NCI-H2107 treated with DMSO at 0.1 percent for 48 hours (cell line): ENCODE results near the gene BLVRB.
A peak's percentile ranks its signal among the peaks of the same experiment; 100 is the strongest.
"Not testable (repeated sequence)": the region's sequence is repeated elsewhere in the genome, so short reads cannot be mapped to it uniquely, and the experiment has no call there.

Experiments used
- DNase-seq: peaks from one replicate; lab custom pipeline; 2025; ENCODE audit not compliant: unreplicated experiment; lab: John Stamatoyannopoulos, UW

The BLVRB gene

DNA sequence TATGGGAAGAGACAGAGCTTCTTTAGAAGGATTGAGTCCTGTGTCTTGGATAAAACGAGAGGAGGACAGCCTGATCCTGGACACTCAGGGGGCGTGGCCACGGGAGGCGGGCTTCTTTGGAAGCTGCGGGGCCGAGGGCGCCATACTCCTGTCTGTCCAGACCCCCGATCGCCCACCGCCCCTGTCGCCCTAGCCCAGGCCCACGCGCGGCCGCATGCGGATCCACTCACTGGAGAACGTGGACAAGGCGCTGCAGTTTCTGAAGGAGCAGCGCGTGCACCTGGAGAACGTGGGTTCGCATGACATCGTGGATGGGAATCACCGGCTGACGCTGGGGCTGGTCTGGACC, 24.3 kb upstream of the BLVRB start:
- no peak for DNase-seq

DNA sequence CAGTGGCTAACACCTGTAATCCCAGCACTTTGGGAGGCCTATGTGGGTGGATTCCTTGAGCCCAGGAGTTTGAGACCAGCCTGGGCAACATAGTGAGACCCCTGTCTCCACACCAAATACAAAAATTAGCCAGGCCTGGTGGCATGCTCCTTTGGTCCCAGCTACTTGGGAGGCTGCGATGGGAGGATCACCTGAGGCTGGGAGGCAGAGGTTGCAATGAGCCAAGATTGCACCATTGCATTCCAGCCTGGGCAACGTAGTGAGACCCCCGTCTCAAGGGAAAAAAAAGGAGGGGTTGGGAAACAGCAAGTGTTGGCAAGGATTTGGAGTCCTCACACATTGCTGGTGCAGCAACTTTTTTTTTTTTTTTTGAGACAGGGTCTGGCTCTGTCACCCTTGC, 20.5 kb upstream of the BLVRB start:
- DNase-seq, result no peak

DNA sequence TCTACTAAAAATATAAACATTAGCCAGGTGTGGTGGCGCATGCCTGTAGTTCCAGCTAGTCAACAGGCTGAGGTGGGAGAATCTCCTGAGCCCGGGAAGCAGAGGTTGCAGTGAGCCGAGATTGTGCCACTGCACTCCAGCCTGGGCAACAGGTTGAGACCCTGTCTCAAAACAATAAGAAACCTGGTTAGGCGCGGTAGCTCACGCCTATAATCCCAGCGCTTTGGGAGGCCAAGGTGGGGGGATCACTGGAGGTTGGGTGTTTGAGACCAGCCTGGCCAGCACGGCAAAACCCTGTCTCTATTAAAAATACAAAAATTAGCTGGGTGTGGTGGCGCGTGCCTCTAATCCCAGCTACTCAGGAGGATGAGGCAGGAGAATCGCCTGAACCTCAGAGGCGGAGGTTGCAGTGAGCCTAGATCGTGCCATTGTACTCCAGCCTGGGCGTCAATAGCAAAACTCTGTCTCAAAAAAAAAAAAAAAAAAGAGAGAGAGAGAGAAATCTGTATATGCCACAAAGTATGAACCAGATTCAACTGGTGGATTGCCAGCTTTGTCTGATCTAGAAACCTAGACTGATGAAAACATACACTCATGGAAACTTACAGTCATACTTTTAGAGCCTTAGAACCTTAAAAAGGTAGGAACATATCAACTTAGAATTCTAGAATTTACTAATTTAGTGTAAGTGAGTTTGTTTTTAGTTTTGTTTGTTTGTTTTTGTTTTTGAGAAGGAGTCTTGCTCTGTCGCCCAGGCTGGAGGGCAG, 10.5 kb upstream of the BLVRB start:
- not testable (repeated sequence) for DNase-seq

DNA sequence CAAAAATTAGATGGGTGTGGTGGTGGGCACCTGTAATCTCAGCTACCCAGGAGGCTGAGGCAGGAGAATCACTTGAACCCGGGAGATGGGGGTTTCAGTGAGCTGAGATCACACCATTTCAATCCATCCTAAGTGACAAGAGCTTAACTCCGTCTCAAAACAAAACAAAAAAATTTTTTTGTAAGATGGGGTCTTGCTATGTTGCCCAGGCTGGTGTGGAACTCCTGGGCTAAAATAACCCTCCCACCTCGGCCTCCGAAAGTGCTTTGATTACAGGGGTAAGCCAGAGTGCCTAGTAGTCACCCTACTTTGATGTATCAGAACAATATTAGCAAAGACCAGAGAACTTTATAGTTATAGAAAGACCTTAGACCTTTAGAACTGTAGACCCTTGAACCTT, 9.2 kb upstream of the BLVRB start:
- no peak for DNase-seq

DNA sequence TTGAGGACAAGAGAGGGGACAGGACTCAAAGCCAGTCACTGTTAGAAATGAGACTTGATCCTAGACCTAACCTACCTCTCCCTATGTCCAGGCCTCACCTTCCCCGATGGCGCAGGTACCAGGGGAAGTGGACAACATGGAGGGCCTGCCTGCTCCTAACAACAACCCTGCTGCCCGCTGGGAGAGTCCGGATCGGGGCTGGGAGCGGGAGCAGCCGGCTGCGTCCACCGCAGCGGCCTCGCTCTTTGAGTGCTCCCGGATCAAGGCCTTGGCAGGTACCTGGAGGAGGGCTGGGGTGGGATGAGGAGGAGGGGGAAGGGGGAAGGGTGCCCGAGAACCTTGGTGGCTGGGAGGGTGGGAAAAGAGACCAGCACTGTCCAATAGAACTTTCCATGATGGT, 7.0 kb upstream of the BLVRB start:
- no peak for DNase-seq

DNA sequence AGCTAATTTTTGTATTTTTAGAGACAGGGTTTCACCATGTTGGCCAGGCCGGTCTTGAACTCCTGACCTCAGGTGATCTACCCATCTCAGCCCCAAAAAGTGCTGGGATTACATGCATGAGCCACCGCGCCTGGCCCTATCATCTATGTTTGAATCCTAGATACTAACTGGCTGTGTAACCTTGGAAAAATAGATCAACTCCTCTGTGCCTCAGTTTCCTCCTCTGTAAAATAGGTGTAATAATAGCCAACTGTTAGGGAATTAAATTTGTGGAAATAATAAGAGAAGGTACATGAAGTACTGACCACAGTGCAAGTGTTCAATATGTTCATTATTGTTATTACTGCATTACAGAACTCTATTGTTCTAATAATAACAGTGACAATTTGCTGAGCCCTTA, 5.6 kb upstream of the BLVRB start:
- DNase-seq, result no peak

DNA sequence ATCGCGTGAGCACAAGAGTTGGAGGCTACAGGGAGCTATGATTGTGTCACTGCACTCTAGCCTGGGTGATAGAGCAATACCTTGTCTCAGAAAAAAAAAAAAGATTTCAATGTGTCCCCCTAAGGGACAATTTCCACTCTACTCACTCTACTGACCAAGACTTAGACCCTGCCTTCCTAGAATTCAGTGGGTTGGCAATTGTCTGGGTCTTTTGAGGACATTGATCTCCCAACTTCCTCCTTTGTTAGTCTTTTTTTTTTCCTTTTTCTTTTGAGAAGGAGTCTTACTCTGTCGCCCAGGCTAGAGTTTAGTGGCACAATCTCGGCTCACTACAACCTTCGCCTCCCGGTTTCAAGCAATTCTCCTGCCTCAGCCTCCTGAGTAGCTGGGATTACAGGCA, 3.5 kb upstream of the BLVRB start:
- no peak for DNase-seq

DNA sequence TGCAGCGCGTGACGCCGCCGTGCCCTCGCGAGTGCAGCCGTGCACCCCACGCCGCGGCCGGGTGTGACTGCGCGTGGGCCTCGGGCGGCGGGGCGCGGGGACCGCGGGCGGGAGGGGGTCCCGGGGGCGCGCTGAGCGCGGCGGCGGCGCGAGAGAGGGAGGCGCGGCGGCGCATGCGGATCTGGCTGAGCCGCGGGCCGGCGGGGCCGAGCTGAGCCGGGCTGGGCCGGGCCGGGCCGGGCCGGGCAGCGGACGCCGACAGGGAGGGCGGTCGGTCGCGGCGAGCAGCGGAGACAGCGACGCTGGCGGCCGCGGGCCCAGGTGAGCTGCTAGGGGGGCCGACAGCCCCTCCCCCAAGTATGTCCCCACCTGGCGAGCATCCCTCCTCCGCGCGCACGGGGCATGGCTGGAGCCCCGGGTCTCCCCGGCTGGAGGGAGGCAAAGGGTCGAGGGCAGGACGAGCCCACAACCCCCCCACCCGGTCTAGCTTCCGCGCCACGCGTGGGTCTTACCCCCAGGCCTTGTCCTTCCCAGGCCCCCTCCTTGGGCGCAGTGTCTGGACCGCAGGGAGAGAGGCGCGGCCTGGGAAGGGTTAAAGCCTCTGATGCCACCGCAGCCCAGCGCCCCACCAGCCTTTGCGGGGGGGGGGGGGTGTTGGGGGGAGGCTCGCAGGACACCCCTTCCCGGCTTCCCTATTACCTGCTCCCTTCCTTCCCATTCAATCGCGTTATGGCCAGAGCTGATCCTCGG, 1.6 kb upstream of the BLVRB start, which contains the start of gene SPTBN4:
TSS of gene SPTBN4 (plus strand) at position 17 of the 750 bp plus-strand sequence. CDS start 5,621 bp downstream, outside the sequence.
- no peak for DNase-seq

DNA sequence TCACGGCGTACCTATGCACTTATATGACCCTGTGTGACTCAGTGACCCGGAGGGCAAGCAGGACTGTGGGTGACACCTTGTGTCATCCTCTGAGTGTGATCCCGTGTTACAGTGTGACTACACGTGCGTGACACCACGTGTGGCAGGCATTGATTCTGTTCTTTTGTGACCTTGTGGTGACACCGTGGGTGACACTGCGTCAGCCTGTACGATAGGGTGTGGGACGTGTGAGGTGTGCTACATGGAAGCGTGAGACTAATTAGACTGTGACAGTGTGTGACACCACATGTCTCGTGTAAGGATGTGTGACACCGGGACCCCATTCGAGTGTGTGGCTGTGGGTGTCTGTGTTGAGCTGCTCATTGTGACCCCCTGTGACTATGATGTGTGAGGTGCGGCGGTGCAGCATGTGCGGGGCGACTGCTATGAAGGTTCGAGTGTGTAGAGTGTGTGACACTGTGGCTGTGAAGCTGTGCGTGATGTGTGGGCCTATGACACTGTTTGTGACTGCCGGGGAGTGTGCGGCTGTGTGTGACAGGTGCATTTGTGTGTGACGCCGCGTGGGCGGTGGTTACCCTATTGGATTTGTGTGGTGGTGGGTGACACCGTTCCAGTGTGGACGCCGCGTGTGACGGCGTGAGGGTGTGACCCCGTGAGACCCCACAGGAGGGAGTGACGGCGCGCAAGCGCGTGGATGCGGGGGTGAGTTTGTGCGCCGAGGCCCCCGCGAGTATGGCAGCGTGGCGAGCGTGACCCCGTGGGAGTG, 857 bp upstream of the BLVRB start:
- no peak for DNase-seq

DNA sequence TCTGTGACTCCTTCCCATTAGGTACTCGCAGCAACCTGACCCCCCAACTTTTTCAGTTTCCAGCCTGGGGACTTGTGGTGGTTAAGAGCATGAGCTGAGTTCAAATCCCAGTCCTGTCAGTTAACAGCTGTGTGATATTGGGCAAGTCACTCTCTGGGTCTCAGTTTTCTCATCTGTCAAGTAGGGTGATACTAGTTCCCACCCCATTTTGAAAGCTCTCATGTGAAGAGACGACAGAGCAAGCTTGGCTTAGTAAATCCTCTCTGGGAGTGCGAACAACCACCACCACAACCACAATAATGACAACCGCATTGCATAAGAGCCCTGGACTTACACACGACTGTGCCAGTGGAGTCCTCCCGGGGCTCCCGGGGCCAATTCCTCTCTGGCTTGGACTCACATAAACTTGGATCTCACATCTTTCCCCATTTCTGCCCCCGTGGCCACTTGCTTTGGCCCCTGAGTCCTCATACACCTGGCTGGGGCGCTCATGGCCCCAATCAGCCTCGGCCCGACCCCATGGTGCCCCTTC, 454 bp downstream of the BLVRB start:
- no peak for DNase-seq

DNA sequence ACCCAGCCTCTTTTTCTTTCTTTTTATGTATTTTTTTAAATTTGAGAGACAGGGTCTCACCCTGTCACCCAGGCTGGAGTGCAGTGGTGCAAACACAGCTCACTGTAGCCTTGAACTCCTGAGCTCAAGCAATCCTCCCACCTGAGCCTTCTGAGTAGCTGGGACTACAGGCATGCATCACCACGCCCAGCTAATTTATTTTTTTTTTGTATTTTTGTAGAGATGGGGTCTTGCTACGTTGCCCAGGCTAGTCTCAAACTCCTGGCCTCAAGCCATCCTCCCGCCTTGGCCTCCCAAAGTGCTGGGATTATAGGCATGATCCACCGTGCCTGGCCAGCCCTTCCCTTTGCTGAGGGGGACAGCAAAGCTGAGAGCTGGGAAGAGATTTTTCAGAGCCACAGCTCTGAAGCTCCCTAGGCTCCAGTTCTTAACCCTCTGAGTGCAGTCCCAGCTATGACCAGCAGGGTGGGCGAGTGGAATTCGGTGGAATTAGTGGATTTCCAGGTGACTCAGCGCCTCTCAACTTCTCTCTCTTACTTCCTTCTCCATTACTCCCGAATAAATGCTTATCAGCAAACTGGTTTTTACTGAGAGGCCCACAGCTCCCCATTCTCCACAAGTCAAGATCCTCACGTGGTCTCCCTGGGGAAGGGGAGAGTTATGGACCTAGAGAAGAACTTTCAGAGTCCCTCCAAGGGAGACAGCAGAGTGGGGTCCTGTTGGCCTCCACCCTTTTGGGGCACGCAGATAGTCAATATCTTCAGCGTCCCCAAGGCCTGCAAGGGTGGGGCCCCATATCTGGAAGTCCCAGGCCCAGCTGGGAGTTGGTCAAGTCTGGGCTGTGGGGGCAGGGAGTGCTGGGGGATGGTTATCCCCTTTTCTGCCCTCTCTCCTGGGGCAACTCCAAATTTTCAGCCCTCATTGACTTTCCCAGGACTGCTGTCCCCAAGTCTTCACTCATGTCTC, 1.2 kb downstream of the BLVRB start:
- peak; percentile 14 for DNase-seq

DNA sequence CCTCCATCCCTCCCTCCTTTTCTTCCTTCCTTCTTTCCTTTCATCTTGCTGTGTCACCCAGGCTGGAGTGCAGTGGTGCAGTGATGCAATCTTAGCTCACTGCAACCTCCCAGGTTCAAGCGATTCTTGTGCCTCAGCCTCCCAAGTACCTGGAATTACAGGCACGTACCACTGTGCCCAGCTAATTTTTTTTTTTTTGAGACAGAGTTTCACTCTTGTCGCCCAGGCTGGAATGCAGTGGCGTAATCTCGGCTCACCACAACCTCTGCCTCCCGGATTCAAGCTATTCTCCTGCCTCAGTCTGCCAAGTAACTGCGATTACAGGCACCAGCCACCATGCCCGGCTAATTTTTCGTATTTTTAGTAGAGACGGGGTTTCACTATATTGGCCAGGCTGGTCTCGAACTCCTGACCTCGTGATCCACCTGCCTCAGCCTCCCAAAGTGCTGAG, 1.9 kb downstream of the BLVRB start:
- not testable (repeated sequence) for DNase-seq

DNA sequence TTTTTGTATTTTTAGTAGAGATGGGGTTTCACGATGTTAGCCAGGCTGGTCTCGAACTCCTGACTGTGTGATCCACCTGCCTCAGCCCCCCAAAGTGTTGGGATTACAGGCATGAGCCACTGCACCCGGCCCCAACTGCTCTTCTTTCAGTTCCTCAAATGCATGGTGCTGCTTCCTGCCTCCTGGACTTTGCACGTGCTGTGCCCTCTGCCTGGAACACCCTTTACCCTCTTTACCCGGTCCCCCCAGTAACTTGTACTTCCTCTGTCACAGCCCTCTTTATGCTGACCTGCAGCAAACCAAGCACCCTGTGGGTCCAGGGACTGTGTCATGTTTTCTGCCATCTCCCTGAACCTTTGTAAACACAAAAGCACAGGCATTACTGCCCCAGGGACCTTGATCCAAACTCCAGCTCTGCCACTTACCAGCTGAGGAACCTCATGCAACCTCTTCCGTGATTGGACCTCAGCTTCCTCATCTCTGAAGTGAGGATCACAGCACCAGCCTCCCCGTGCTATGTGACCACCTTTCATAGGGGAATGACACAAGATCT, 3.8 kb downstream of the BLVRB start:
- DNase-seq, result no peak

DNA sequence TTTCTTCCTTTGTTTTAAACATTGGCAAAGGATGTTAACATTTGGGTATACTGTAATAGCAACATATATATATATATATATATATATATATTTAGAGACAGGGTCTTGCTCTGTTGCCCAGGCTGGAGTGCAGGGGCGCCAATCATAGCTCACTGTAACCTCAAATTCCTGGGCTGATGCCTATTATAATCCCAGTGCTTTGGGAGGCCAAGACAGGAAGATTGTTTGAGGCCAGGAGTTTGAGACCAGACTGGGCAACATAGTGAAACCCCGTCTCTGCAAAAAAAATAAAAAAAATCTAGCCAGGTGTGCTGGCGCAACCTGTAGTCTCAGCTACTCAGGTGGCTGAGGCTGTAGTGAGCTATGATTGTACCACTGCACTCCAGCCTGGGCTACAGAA, 5.4 kb downstream of the BLVRB start:
- DNase-seq, result no peak

DNA sequence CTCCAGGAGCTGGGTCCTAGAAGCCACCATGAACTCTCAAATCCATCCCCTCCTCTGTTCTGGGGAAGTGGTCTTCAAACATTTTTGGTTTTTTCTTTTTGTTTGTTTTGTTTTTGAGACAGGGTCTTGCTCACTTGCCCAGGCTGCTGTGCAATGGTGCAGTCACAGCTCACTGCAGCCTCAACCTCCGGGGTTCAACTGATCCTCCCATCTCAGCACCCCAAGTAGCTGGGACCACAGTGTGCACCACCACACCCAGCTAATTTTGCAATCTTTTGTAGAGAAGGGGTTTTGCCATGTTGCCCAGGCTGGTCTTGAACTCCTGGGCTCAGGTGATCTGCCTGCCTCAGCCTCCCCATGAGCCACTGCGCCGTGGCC, 7.0 kb downstream of the BLVRB start:
- DNase-seq, result no peak

DNA sequence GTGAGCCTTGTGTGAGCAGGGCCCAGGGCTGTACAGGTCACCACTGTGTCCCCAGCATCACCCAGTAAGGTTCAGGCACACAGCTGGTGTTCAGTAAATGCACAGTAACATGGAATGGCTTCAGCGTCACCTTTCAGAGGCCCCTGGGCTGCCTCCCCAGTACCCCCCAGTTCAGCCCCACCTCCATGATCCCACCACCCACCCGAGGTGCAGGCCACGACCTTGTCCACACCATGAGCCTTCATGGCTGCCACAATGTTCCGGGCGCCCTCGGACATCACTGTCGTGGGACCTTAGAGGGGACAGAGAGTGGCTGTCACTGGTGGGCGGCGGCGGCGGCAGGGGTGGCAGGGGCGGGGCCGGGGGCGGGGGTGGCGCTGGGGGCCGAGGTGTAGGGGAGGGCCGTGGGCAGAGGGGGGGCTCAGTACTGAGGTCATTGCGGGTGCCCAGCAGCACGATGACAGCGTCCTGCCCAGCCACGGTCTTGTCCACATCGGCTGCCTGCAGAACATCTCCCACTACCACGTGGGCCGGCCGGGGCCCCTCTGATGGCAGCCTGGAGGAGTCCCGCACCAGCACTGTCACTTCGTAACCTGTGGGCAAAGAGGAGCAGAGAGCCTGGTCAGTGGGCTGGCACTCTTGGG, 7.5 kb downstream of the BLVRB start:
- no peak for DNase-seq

DNA sequence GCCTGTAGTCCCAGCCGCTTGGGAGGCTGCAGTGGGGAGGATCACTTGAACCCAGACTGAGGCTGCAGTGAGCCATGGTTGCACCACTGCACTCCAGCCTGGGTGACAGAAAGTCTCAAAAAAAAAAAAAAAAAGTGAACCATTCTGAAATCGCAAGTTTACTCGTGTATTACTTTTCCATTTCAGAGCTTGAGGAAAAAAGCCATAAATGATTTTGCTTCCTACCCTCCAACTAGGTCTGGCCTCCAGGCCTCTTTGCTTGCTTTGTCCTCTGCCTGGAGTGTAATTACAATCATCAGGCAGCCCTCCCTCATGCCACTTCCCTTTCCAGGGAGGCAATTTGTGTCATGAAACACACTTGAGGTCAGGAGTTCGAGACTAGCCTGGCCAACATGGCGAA, 8.5 kb downstream of the BLVRB start:
- no peak for DNase-seq

DNA sequence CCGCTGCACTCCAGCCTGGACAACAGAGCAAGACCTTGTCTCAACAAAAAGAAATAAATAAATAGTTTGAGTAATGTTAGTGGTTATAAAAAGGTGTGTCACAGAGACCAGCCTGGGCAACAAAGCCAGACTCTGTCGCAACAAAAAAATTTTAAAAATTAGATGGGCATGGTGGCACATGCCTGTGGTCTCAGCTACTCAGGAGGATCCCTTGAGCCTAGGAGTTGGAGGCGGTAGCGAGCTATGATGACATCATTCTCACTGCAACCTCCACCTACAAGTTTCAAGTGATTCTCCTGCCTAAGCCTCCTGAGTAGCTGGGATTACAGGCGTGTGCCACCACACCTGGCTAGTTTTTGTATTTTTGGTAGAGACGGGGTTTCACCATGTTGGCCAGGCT, 11.6 kb downstream of the BLVRB start:
- not testable (repeated sequence) for DNase-seq

DNA sequence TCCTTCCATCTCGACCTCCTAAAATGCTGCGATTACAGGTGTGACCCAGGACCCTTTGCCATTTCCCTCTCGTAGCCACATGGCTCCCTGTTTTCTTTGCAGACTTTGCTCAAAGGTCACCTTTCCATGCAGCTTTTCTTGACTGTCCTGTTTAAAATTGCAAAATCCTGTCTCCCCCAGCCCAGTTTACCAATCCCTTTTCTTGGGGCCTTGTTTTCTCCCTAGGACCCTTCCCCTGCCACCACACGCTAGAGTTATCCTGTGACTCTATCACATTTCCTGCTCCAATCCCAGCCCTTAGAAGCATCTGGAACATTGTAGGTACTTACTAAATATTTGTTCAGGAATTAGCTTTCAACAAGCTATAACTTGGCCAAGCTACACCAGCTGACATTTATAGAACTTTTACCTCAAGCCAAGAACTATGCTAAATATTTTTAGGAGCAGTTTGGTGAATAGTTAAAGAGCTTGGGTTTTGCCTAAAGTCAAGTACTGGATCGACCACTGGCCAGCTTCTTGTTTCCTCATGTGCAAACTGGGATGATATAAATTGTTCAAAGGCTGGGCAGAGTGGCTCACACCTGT, 12.3 kb downstream of the BLVRB start:
- DNase-seq, result no peak
